Hepatocyte (in vitro differentiated cells): ENCODE data around the gene CLIP2.

Experiments
- CTCF ChIP-seq: fragments of 200-600 bp; sonication (generic); IDR thresholded peaks from 2 replicates; pipeline ENCODE4 v1.5.1; 2016; ENCODE audit warnings: antibody characterized with exemption, mild to moderate bottlenecking; ENCODE audit not compliant: poor library complexity
- EZH2 ChIP-seq: fragments of 200-600 bp; sonication (generic); IDR thresholded peaks from 2 replicates; pipeline ENCODE4 v1.6.1; 2016; ENCODE audit warnings: antibody characterized with exemption, mild to moderate bottlenecking, borderline replicate concordance
- EZH2phosphoT487 ChIP-seq: fragments of 200-600 bp; sonication (generic); IDR thresholded peaks from one replicate; pipeline ENCODE4 v1.6.1; 2018; ENCODE audit warnings: antibody characterized with exemption, mild to moderate bottlenecking, low read depth, moderate library complexity; ENCODE audit not compliant: unreplicated experiment, severe bottlenecking

- TF ChIP-seq EZH2 (no peak), CTCF (no peak), EZH2phosphoT487 (no peak)
Measured at GRCh38 chr7:74272305-74273038, 16.7 kb upstream of the CLIP2 start.
